GM12878 (cell line): ENCODE results near the gene C19orf47. TPM values are rescaled to one million over a fixed set of nuclear protein-coding genes. Genes with fewer than 3 reads are reported as not detected.

Experiments used
- MEF2B ChIP-seq: fragments of 450-650 bp; IDR thresholded peaks from 2 replicates; pipeline ENCODE4 v1.6.1; 2018; ENCODE audit warnings: mild to moderate bottlenecking, moderate library complexity; ENCODE audit not compliant: partially characterized antibody, poor library complexity, severe bottlenecking
- SIX5 ChIP-seq: IDR thresholded peaks from 2 replicates; pipeline ENCODE4 v1.6.1; 2011; ENCODE audit warnings: mild to moderate bottlenecking, low read depth, low read length, moderate library complexity; ENCODE audit not compliant: severe bottlenecking
- polyA plus RNA-seq, 11 experiments: library from polyadenylated mRNA; depleted of rRNA in 4 of 11; unstranded in 6 of 11; stranded (reverse) in 5 of 11; fragments of >200 nt; fragmentation: Nextera tagmentation in 4 of 11; fragmentation: Illumina TruSeq in 1 of 11; extraction: Ambion mirVana in 4 of 11; extraction: Trizol in 1 of 11; gene quantifications; 1 replicate in 1 of 11; 2 replicates in 10 of 11; pipeline versions ENCODE4 v1.2.1 to v1.2.3, GENCODE V29; 2011 to 2016; ENCODE audit warnings: inconsistent platforms in 2 of 11, missing spikeins in 2 of 11, low read depth in 1 of 11
- total RNA-seq, 4 experiments: library from RNA; depleted of rRNA in 3 of 4; stranded (reverse); fragments of >200 nt in 3 of 4; fragmentation: Illumina TruSeq in 1 of 4; extraction: Trizol in 1 of 4; gene quantifications; 2 replicates each; pipeline versions ENCODE4 v1.2.1 to v1.2.3, GENCODE V29; 2013 to 2021
- TF ChIP-seq, protein P1 (sequence below): fragments of 450-650 bp; formaldehyde crosslinking; IDR thresholded peaks from 2 replicates; pipeline ENCODE4 v1.4.0; 2022; ENCODE audit warnings: mild to moderate bottlenecking, moderate library complexity
- TF ChIP-seq, protein P2 (sequence below): fragments of 450-650 bp; IDR thresholded peaks from 2 replicates; pipeline ENCODE4 v1.6.1; 2017; ENCODE audit warnings: antibody characterized with exemption, mild to moderate bottlenecking, moderate library complexity
- TF ChIP-seq, protein P3 (sequence below): fragments of 450-650 bp; IDR thresholded peaks from 2 replicates; pipeline ENCODE4 v1.6.1; 2014; ENCODE audit warnings: mild to moderate bottlenecking

C19orf47 gene
- total and polyA plus RNA-seq, 10 of the 15 experiments (the other 5 are each of a cell fraction or from before 2014, with no cell fraction given) = 0.11 to 29.1 (median 20.2) TPM

DNA sequence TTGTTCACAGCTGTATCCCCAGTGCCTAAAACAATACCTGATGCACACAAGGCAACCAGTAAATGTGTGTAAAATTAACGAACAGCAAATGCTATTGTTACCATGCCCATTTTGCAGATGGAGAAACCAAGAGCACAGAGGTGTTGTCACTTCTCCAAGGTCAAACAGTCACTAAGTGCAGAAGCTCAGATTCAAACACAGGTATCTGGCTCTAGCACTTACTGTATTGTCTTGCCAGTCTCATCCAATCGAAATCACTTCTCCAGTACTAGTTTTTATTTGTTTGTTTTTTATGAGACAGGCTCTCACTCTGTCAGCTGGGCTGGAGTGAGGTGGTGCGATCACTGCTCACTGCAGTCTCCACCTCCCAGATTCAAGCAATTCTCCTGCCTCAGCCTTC, 14.0 kb upstream of the C19orf47 start (continued):
- TF ChIP-seq, protein P1, sequence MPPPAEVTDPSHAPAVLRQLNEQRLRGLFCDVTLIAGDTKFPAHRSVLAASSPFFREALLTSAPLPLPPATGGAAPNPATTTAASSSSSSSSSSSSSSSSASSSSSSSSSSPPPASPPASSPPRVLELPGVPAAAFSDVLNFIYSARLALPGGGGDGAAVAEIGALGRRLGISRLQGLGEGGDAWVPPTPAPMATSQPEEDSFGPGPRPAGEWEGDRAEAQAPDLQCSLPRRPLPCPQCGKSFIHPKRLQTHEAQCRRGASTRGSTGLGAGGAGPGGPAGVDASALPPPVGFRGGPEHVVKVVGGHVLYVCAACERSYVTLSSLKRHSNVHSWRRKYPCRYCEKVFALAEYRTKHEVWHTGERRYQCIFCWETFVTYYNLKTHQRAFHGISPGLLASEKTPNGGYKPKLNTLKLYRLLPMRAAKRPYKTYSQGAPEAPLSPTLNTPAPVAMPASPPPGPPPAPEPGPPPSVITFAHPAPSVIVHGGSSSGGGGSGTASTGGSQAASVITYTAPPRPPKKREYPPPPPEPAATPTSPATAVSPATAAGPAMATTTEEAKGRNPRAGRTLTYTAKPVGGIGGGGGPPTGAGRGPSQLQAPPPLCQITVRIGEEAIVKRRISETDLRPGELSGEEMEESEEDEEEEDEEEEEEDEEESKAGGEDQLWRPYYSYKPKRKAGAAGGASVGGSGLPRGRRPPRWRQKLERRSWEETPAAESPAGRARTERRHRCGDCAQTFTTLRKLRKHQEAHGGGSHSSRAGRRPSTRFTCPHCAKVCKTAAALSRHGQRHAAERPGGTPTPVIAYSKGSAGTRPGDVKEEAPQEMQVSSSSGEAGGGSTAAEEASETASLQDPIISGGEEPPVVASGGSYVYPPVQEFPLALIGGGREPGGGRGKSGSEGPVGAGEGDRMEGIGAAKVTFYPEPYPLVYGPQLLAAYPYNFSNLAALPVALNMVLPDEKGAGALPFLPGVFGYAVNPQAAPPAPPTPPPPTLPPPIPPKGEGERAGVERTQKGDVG (CRISPR knock-in tag) = no peak
- TF ChIP-seq, protein P2, sequence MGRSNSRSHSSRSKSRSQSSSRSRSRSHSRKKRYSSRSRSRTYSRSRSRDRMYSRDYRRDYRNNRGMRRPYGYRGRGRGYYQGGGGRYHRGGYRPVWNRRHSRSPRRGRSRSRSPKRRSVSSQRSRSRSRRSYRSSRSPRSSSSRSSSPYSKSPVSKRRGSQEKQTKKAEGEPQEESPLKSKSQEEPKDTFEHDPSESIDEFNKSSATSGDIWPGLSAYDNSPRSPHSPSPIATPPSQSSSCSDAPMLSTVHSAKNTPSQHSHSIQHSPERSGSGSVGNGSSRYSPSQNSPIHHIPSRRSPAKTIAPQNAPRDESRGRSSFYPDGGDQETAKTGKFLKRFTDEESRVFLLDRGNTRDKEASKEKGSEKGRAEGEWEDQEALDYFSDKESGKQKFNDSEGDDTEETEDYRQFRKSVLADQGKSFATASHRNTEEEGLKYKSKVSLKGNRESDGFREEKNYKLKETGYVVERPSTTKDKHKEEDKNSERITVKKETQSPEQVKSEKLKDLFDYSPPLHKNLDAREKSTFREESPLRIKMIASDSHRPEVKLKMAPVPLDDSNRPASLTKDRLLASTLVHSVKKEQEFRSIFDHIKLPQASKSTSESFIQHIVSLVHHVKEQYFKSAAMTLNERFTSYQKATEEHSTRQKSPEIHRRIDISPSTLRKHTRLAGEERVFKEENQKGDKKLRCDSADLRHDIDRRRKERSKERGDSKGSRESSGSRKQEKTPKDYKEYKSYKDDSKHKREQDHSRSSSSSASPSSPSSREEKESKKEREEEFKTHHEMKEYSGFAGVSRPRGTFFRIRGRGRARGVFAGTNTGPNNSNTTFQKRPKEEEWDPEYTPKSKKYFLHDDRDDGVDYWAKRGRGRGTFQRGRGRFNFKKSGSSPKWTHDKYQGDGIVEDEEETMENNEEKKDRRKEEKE = no peak
- TF ChIP-seq, protein P3, sequence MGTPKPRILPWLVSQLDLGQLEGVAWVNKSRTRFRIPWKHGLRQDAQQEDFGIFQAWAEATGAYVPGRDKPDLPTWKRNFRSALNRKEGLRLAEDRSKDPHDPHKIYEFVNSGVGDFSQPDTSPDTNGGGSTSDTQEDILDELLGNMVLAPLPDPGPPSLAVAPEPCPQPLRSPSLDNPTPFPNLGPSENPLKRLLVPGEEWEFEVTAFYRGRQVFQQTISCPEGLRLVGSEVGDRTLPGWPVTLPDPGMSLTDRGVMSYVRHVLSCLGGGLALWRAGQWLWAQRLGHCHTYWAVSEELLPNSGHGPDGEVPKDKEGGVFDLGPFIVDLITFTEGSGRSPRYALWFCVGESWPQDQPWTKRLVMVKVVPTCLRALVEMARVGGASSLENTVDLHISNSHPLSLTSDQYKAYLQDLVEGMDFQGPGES = no peak
- TF ChIP-seq MEF2B (no peak), SIX5 (no peak)
